Measurements from ENCODE around the gene GREB1. TPM values are rescaled to one million over a fixed set of nuclear protein-coding genes. Genes with fewer than 3 reads are reported as not detected.

GREB1 gene
- total RNA-seq, 1 donor from 2014 or later = 30.8 TPM

- H3K4me1 Mint-ChIP-seq = peaks cover 38% of the 10 kb centered on the region
- H3K9me3 Mint-ChIP-seq = no peaks in the 10 kb centered on the region
- H3K4me1 ChIP-seq = peaks cover 18% of the 10 kb centered on the region
- no peaks in the 10 kb centered on the region for H3K36me3 Mint-ChIP-seq
- H2AFZ ChIP-seq (replicated peaks) = no peak overlapping the region
- no peak for DNase-seq (ENCODE audit: low spot score)
- TF ChIP-seq EZH2phosphoT487 (IDR thresholded peaks at IDR 0.05) (no peak), CTCF (IDR thresholded peaks at IDR 0.05) (no peak), EZH2 (IDR thresholded peaks at IDR 0.05) (no peak)
- H3K9ac ChIP-seq = no peak overlapping the region
- H3K27ac Mint-ChIP-seq = no peak overlapping the region
- peaks cover 6% of the 10 kb centered on the region for H3K27me3 ChIP-seq
- H4K20me1 ChIP-seq (ENCODE audit: low read depth) = no peaks in the 10 kb centered on the region
- H3K4me3 ChIP-seq = no peak overlapping the region
- H3F3A ChIP-seq (ENCODE audit: low read depth) = peaks cover 12% of the 10 kb centered on the region
- H3K27ac ChIP-seq = no peak overlapping the region
- H3K79me2 ChIP-seq (ENCODE audit: low read depth) = no peaks in the 10 kb centered on the region
- H3K4me2 ChIP-seq = no peak overlapping the region
- no peak overlapping the region for H3K4me3 Mint-ChIP-seq
- no peaks in the 10 kb centered on the region for H3K36me3 ChIP-seq
- peaks cover 8% of the 10 kb centered on the region for H3K27me3 Mint-ChIP-seq (ENCODE audit: insufficient read depth, low read depth)
- no peaks in the 10 kb centered on the region for H3K9me3 ChIP-seq (ENCODE audit: low read depth)
These were observed 151.1 kb downstream of the GREB1 start for GRCh38 chr2:11684894-11685460.

- TF ChIP-seq CTCF (IDR thresholded peaks at IDR 0.05) = no peak
- no peak for TF ChIP-seq EZH2 (IDR thresholded peaks at IDR 0.05)
- no peak for TF ChIP-seq EZH2phosphoT487 (IDR thresholded peaks at IDR 0.05)
- no peak overlapping the region for H2AFZ ChIP-seq (replicated peaks)
- H3K4me3 ChIP-seq = no peak overlapping the region
- H3K27ac Mint-ChIP-seq = no peak overlapping the region
- peaks cover 8% of the 10 kb centered on the region for H3K27me3 Mint-ChIP-seq (ENCODE audit: insufficient read depth, low read depth)
- H3K9ac ChIP-seq = no peak overlapping the region
- peaks cover 12% of the 10 kb centered on the region for H3F3A ChIP-seq (ENCODE audit: low read depth)
- H3K36me3 Mint-ChIP-seq = no peaks in the 10 kb centered on the region
- H3K9me3 Mint-ChIP-seq = no peaks in the 10 kb centered on the region
- no peak overlapping the region for H3K4me2 ChIP-seq
- H3K36me3 ChIP-seq = no peaks in the 10 kb centered on the region
- H3K79me2 ChIP-seq (ENCODE audit: low read depth) = no peaks in the 10 kb centered on the region
- no peak overlapping the region for H3K4me3 Mint-ChIP-seq
- no peaks in the 10 kb centered on the region for H3K9me3 ChIP-seq (ENCODE audit: low read depth)
- DNase-seq (ENCODE audit: low spot score) = no peak
- peaks cover 6% of the 10 kb centered on the region for H3K27me3 ChIP-seq
- H3K27ac ChIP-seq = no peak overlapping the region
- H3K4me1 ChIP-seq = peaks cover 18% of the 10 kb centered on the region
- peaks cover 29% of the 10 kb centered on the region for H3K4me1 Mint-ChIP-seq
- no peaks in the 10 kb centered on the region for H4K20me1 ChIP-seq (ENCODE audit: low read depth)
These were observed 152.1 kb downstream of the GREB1 start for GRCh38 chr2:11685906-11686470.

GRCh38 chr2:11687736-11688135, 153.9 kb downstream of the GREB1 start:
- H3K27me3 ChIP-seq = peaks cover 6% of the 10 kb centered on the region
- H3K4me2 ChIP-seq = peak overlapping the region; percentile 69
- peaks cover 12% of the 10 kb centered on the region for H3F3A ChIP-seq (ENCODE audit: low read depth)
- no peak for DNase-seq (ENCODE audit: low spot score)
- no peaks in the 10 kb centered on the region for H3K36me3 Mint-ChIP-seq
- no peaks in the 10 kb centered on the region for H3K9me3 Mint-ChIP-seq
- no peaks in the 10 kb centered on the region for H3K9me3 ChIP-seq (ENCODE audit: low read depth)
- peaks cover 18% of the 10 kb centered on the region for H3K4me1 Mint-ChIP-seq
- no peak overlapping the region for H3K27ac Mint-ChIP-seq
- no peak overlapping the region for H3K4me3 ChIP-seq
- TF ChIP-seq CTCF (IDR thresholded peaks at IDR 0.05) = no peak
- H3K36me3 ChIP-seq = no peaks in the 10 kb centered on the region
- H3K27me3 Mint-ChIP-seq (ENCODE audit: insufficient read depth, low read depth) = peaks cover 8% of the 10 kb centered on the region
- H3K9ac ChIP-seq = no peak overlapping the region
- H3K4me3 Mint-ChIP-seq = no peak overlapping the region
- H3K27ac ChIP-seq = no peak overlapping the region
- no peaks in the 10 kb centered on the region for H4K20me1 ChIP-seq (ENCODE audit: low read depth)
- peak overlapping the region; percentile 97 for H2AFZ ChIP-seq (replicated peaks)
- no peaks in the 10 kb centered on the region for H3K79me2 ChIP-seq (ENCODE audit: low read depth)
- peaks cover 11% of the 10 kb centered on the region for H3K4me1 ChIP-seq
